Mesendoderm (in vitro differentiated cells): Measurements from ENCODE around the gene CD22. TPM values are rescaled to one million over a fixed set of nuclear protein-coding genes. Genes with fewer than 3 reads are reported as not detected.

ENCODE experiments used
- DNase-seq: peaks from one replicate; pipeline ENCODE4 v3.0.0; 2013
- H2AK5ac ChIP-seq: 2 replicates; pipeline ENCODE4 v1.6.1; 2013; ENCODE audit warnings: low read length, inconsistent platforms
- H2BK120ac ChIP-seq: 2 replicates; pipeline ENCODE4 v1.6.1; 2013; ENCODE audit warnings: low read depth, mild to moderate bottlenecking, low read length, moderate library complexity, mixed read lengths
- H2BK15ac ChIP-seq: replicated peaks from 2 replicates; pipeline ENCODE4 v1.6.1; 2013; ENCODE audit warnings: low read depth, mild to moderate bottlenecking, moderate library complexity
- H2BK5ac ChIP-seq: 2 replicates; pipeline ENCODE4 v1.6.1; 2013; ENCODE audit warnings: low read length, inconsistent platforms
- H3K18ac ChIP-seq: 2 replicates; pipeline ENCODE4 v1.6.1; 2013; ENCODE audit warnings: mild to moderate bottlenecking, low read length, mixed read lengths
- H3K23ac ChIP-seq: one replicate; pipeline ENCODE4 v1.6.1; 2013; ENCODE audit warnings: low read length
- H3K27ac ChIP-seq: 2 replicates; pipeline ENCODE4 v1.5.1; 2013; ENCODE audit warnings: low read depth, mild to moderate bottlenecking, inconsistent platforms, low read length, moderate library complexity
- H3K27me3 ChIP-seq: 2 replicates; pipeline ENCODE4 v1.6.1; 2013; ENCODE audit warnings: low read length, control low read depth, mild to moderate bottlenecking, inconsistent platforms; ENCODE audit not compliant: insufficient read depth, poor library complexity
- H3K36me3 ChIP-seq: 2 replicates; pipeline ENCODE4 v1.6.1; 2013; ENCODE audit warnings: low read length, inconsistent platforms; ENCODE audit not compliant: control insufficient read depth, insufficient read depth
- H3K4ac ChIP-seq: one replicate; pipeline ENCODE4 v1.6.1; 2013; ENCODE audit warnings: low read depth, mild to moderate bottlenecking, low read length, moderate library complexity
- H3K4me1 ChIP-seq: 2 replicates; pipeline ENCODE4 v1.6.1; 2013; ENCODE audit warnings: low read depth, low read length, inconsistent platforms; ENCODE audit not compliant: control insufficient read depth
- H3K4me2 ChIP-seq: 2 replicates; pipeline ENCODE4 v1.6.1; 2013; ENCODE audit warnings: low read length
- H3K4me3 ChIP-seq: 2 replicates; pipeline ENCODE4 v1.5.1; 2013; ENCODE audit warnings: mild to moderate bottlenecking, low read length
- H3K56ac ChIP-seq: one replicate; pipeline ENCODE4 v1.6.1; 2013; ENCODE audit warnings: low read length
- H3K79me1 ChIP-seq: 2 replicates; pipeline ENCODE4 v1.6.1; 2013; ENCODE audit warnings: low read length, inconsistent platforms
- H3K79me2 ChIP-seq: 2 replicates; pipeline ENCODE4 v1.6.1; 2013; ENCODE audit warnings: mild to moderate bottlenecking, low read length; ENCODE audit not compliant: control insufficient read depth, insufficient read depth
- H3K9ac ChIP-seq: 2 replicates; pipeline ENCODE4 v1.6.1; 2013; ENCODE audit warnings: low read length, inconsistent platforms
- H4K5ac ChIP-seq: one replicate; pipeline ENCODE4 v1.6.1; 2013; ENCODE audit warnings: low read length
- H4K8ac ChIP-seq: one replicate; pipeline ENCODE4 v1.6.1; 2013; ENCODE audit warnings: low read depth, mild to moderate bottlenecking, control low read depth, low read length, moderate library complexity
- WGBS: extraction: QIAGEN DNeasy Blood & Tissue Kit; methylation state at CpG from one replicate; pipeline ENCODE4 v1.1.7; 2013; ENCODE audit warnings: low lambda C conversion rate, missing lambda C conversion rate; ENCODE audit not compliant: insufficient coverage; ENCODE audit errors: extremely low coverage; 5-methylcytosine and 5-hydroxymethylcytosine counted together
- polyA plus RNA-seq, 2 experiments: library from polyadenylated mRNA; stranded (reverse); fragments of 200-250 nt; gene quantifications; one replicate each; pipeline ENCODE4 v1.2.3, GENCODE V29; 2013

The CD22 gene
- 0.08 TPM for polyA plus RNA-seq (2013, experiment 1 of 2)
- polyA plus RNA-seq (2013, experiment 2 of 2): 0.13 TPM

DNA sequence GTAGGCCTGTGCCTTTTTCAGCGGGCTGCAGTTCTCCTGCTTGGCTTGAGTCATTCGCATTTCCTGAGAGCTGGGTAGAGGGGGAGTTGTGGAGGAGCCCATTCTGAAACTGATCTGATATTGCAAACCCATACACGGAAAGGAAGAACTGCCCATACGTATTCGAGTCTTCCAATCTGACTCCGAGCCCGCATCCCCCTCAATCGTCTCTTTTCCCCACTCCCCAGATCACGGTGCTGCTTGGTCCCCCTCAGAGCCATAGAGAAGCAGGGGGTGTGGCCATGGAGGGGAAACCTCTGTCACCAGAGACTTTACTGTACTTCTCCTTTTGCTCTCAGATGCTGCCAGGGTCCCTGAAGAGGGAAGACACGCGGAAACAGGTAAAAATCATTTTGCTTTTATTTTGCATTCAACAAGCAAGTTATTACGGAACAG is at the start of gene CD22:
Gene CD22 (plus strand): TSS at position 337 of the 435 bp plus-strand sequence. CDS start 2,854 bp downstream, outside the sequence.
- H2BK5ac ChIP-seq: no peak within 1 kb of the TSS
- H2BK15ac ChIP-seq: no peak within 1 kb of the TSS
- no peak within 1 kb of the TSS for H4K5ac ChIP-seq
- H3K4ac ChIP-seq: no peak within 1 kb of the TSS
- no peak within 1 kb of the TSS for H3K56ac ChIP-seq
- no CpG with 5 or more reads among the region's 12 CpGs for WGBS
- no peak within 1 kb of the TSS for H3K9ac ChIP-seq
- no peak within 1 kb of the TSS for H3K4me3 ChIP-seq
- no peaks in the 10 kb centered on the region for H3K79me2 ChIP-seq
- no peak within 1 kb of the TSS for H3K4me2 ChIP-seq
- H2BK120ac ChIP-seq: no peak within 1 kb of the TSS
- no peak within 1 kb of the TSS for H2AK5ac ChIP-seq
- H3K23ac ChIP-seq: no peak within 1 kb of the TSS
- no peak within 1 kb of the TSS for H3K18ac ChIP-seq
- H3K79me1 ChIP-seq: no peaks in the 10 kb centered on the region
- H3K27me3 ChIP-seq: no peaks in the 10 kb centered on the region
- no peak for DNase-seq
- H3K4me1 ChIP-seq: no peaks in the 10 kb centered on the region
- H3K36me3 ChIP-seq: no peaks in the 10 kb centered on the region
- H4K8ac ChIP-seq: no peak within 1 kb of the TSS
- no peak within 1 kb of the TSS for H3K27ac ChIP-seq

- Histone ChIP-seq H2BK5ac (no peak overlapping the region), H4K8ac (no peak overlapping the region), H3K27ac (no peak overlapping the region), H3K79me2 (no peaks in the 10 kb centered on the region), H3K9ac (no peak overlapping the region), H3K79me1 (no peaks in the 10 kb centered on the region), H2AK5ac (no peak overlapping the region), H3K4me2 (no peak overlapping the region), H4K5ac (no peak overlapping the region), H3K56ac (no peak overlapping the region), H3K4me3 (no peak overlapping the region), H3K23ac (no peak overlapping the region), H3K36me3 (no peaks in the 10 kb centered on the region), H3K4ac (no peak overlapping the region), H3K4me1 (no peaks in the 10 kb centered on the region), H3K18ac (no peak overlapping the region), H2BK120ac (no peak overlapping the region), H3K27me3 (no peaks in the 10 kb centered on the region), H2BK15ac (no peak overlapping the region)
- no CpG with 5 or more reads among the region's 11 CpGs for WGBS
- DNase-seq: no peak
These were observed 49.6 kb upstream of the CD22 start for GRCh38 chr19:35279374-35279773.

- WGBS: no CpG with 5 or more reads among the region's 12 CpGs
- no peak overlapping the region for H3K4ac ChIP-seq
- no peak overlapping the region for H3K56ac ChIP-seq
- H3K36me3 ChIP-seq: no peaks in the 10 kb centered on the region
- no peaks in the 10 kb centered on the region for H3K79me1 ChIP-seq
- no peak for DNase-seq
- no peaks in the 10 kb centered on the region for H3K27me3 ChIP-seq
- no peak overlapping the region for H4K5ac ChIP-seq
- H3K27ac ChIP-seq: no peak overlapping the region
- no peak overlapping the region for H3K4me2 ChIP-seq
- no peak overlapping the region for H3K4me3 ChIP-seq
- no peak overlapping the region for H2BK120ac ChIP-seq
- no peaks in the 10 kb centered on the region for H3K4me1 ChIP-seq
- H3K9ac ChIP-seq: no peak overlapping the region
- H2AK5ac ChIP-seq: no peak overlapping the region
- H3K79me2 ChIP-seq: no peaks in the 10 kb centered on the region
- no peak overlapping the region for H2BK5ac ChIP-seq
- no peak overlapping the region for H2BK15ac ChIP-seq
- no peak overlapping the region for H3K23ac ChIP-seq
- H3K18ac ChIP-seq: no peak overlapping the region
- no peak overlapping the region for H4K8ac ChIP-seq
These were observed 48.8 kb upstream of the CD22 start for GRCh38 chr19:35279985-35280821.

GRCh38 chr19:35281303-35281702 is 47.7 kb upstream of the CD22 start:
- H2BK120ac ChIP-seq: no peak overlapping the region
- H3K56ac ChIP-seq: no peak overlapping the region
- no peak overlapping the region for H3K27ac ChIP-seq
- no peak overlapping the region for H2AK5ac ChIP-seq
- no peaks in the 10 kb centered on the region for H3K4me1 ChIP-seq
- H3K27me3 ChIP-seq: no peaks in the 10 kb centered on the region
- no CpG with 5 or more reads among the region's 4 CpGs for WGBS
- no peak overlapping the region for H3K4me2 ChIP-seq
- H3K79me2 ChIP-seq: no peaks in the 10 kb centered on the region
- no peak overlapping the region for H2BK5ac ChIP-seq
- DNase-seq: no peak
- H3K23ac ChIP-seq: no peak overlapping the region
- no peak overlapping the region for H3K9ac ChIP-seq
- H3K79me1 ChIP-seq: no peaks in the 10 kb centered on the region
- no peaks in the 10 kb centered on the region for H3K36me3 ChIP-seq
- H2BK15ac ChIP-seq: no peak overlapping the region
- H4K8ac ChIP-seq: no peak overlapping the region
- no peak overlapping the region for H3K4me3 ChIP-seq
- no peak overlapping the region for H4K5ac ChIP-seq
- H3K4ac ChIP-seq: no peak overlapping the region
- H3K18ac ChIP-seq: no peak overlapping the region

GRCh38 chr19:35284153-35285094 is 44.6 kb upstream of the CD22 start:
- Histone ChIP-seq H3K36me3 (no peaks in the 10 kb centered on the region), H3K4ac (no peak overlapping the region), H2AK5ac (no peak overlapping the region), H3K56ac (peak overlapping the region; percentile 67), H3K18ac (no peak overlapping the region), H3K4me3 (no peak overlapping the region), H3K79me1 (no peaks in the 10 kb centered on the region), H3K27me3 (no peaks in the 10 kb centered on the region), H3K23ac (no peak overlapping the region), H3K9ac (no peak overlapping the region), H4K8ac (no peak overlapping the region), H4K5ac (no peak overlapping the region), H2BK120ac (no peak overlapping the region), H3K4me2 (no peak overlapping the region), H3K79me2 (no peaks in the 10 kb centered on the region), H2BK15ac (no peak overlapping the region), H3K4me1 (no peaks in the 10 kb centered on the region), H2BK5ac (no peak overlapping the region), H3K27ac (no peak overlapping the region)
- no CpG with 5 or more reads among the region's 17 CpGs for WGBS
- DNase-seq: no peak
